Osteoblast (primary cell): ENCODE data around the gene PKP3. TPM values are rescaled to one million over a fixed set of nuclear protein-coding genes. Genes with fewer than 3 reads are reported as not detected.

Experiments used
- DNase-seq: peaks from one replicate; pipeline ENCODE4 v3.0.0; 2011; ENCODE audit warnings: low spot score, mixed read lengths; ENCODE audit not compliant: insufficient read length; ENCODE audit errors: missing footprints
- H2AFZ ChIP-seq: 2 replicates; pipeline ENCODE4 v1.6.0; 2011; ENCODE audit warnings: mild to moderate bottlenecking, low read length
- H3K27ac ChIP-seq: 2 replicates; pipeline ENCODE4 v1.5.1; 2011; ENCODE audit warnings: mild to moderate bottlenecking, low read depth, low read length, moderate library complexity
- H3K27me3 ChIP-seq: 2 replicates; pipeline ENCODE4 v1.6.0; 2012; ENCODE audit warnings: mild to moderate bottlenecking, control low read depth, inconsistent platforms, low read length, moderate library complexity; ENCODE audit not compliant: insufficient read depth
- H3K36me3 ChIP-seq: 2 replicates; pipeline ENCODE4 v1.5.1; 2011; ENCODE audit warnings: mild to moderate bottlenecking, low read length, control low read depth, moderate library complexity; ENCODE audit not compliant: insufficient read depth
- H3K4me1 ChIP-seq: 2 replicates; pipeline ENCODE4 v1.5.1; 2011; ENCODE audit warnings: mild to moderate bottlenecking, low read length, control low read depth, moderate library complexity; ENCODE audit not compliant: insufficient read depth
- H3K4me2 ChIP-seq: 2 replicates; pipeline ENCODE4 v1.6.0; 2011; ENCODE audit warnings: mild to moderate bottlenecking, low read length; ENCODE audit not compliant: insufficient read depth
- H3K4me3 ChIP-seq: fragments of 200-600 bp; sonication (generic); 3 replicates; pipeline ENCODE4 v1.5.1; 2012; ENCODE audit warnings: mild to moderate bottlenecking, low read length, inconsistent platforms; ENCODE audit not compliant: insufficient read depth
- H3K79me2 ChIP-seq: 2 replicates; pipeline ENCODE4 v1.6.0; 2012; ENCODE audit warnings: mild to moderate bottlenecking, low read length, control low read depth, inconsistent platforms; ENCODE audit not compliant: insufficient read depth
- H3K9me3 ChIP-seq: 2 replicates; pipeline ENCODE4 v1.5.1; 2011; ENCODE audit warnings: low read depth, low read length, control low read depth
- H4K20me1 ChIP-seq: 2 replicates; pipeline ENCODE4 v1.6.0; 2012; ENCODE audit warnings: mild to moderate bottlenecking, low read length, control low read depth; ENCODE audit not compliant: insufficient read depth
- CTCF ChIP-seq: IDR thresholded peaks from 2 replicates; pipeline ENCODE4 v1.5.1; 2011; ENCODE audit warnings: mild to moderate bottlenecking, low read depth, low read length, moderate library complexity; ENCODE audit errors: extremely low read depth
- total RNA-seq: library from RNA; depleted of rRNA; stranded (reverse); fragments of >200 nt; gene quantifications from 2 replicates; pipeline ENCODE4 v1.2.3, GENCODE V29; 2012

PKP3 gene
- total RNA-seq, 1 donor, result 2.5 TPM

GRCh38 chr11:363948-364761 lies 29.9 kb upstream of the PKP3 start:
- no peak overlapping the region for H3K4me3 ChIP-seq
- H3K36me3 ChIP-seq, result no peaks in the 10 kb centered on the region
- peak; percentile 91 for DNase-seq
- H3K27ac ChIP-seq, result no peak overlapping the region
- H3K27me3 ChIP-seq, result peaks cover 39% of the 10 kb centered on the region
- no peak overlapping the region for H2AFZ ChIP-seq
- H3K79me2 ChIP-seq, result no peaks in the 10 kb centered on the region
- H3K4me2 ChIP-seq, result no peak overlapping the region
- no peaks in the 10 kb centered on the region for H3K4me1 ChIP-seq
- no peaks in the 10 kb centered on the region for H4K20me1 ChIP-seq
- no peak for TF ChIP-seq CTCF
- H3K9me3 ChIP-seq, result peaks cover 2% of the 10 kb centered on the region

GRCh38 chr11:364991-365725 lies 28.9 kb upstream of the PKP3 start:
- H3K9me3 ChIP-seq, result peaks cover 2% of the 10 kb centered on the region
- no peaks in the 10 kb centered on the region for H4K20me1 ChIP-seq
- no peak for TF ChIP-seq CTCF
- H3K27me3 ChIP-seq, result peaks cover 38% of the 10 kb centered on the region
- no peak overlapping the region for H2AFZ ChIP-seq
- H3K36me3 ChIP-seq, result no peaks in the 10 kb centered on the region
- DNase-seq, result peak; percentile 72
- no peaks in the 10 kb centered on the region for H3K4me1 ChIP-seq
- H3K79me2 ChIP-seq, result no peaks in the 10 kb centered on the region
- H3K4me3 ChIP-seq, result no peak overlapping the region
- H3K4me2 ChIP-seq, result no peak overlapping the region
- H3K27ac ChIP-seq, result no peak overlapping the region

- Histone ChIP-seq H3K9me3 (peaks cover 1% of the 10 kb centered on the region), H3K27me3 (peaks cover 43% of the 10 kb centered on the region), H3K4me1 (no peaks in the 10 kb centered on the region), H3K36me3 (no peaks in the 10 kb centered on the region), H3K4me2 (no peak overlapping the region), H4K20me1 (no peaks in the 10 kb centered on the region), H3K79me2 (no peaks in the 10 kb centered on the region), H3K27ac (no peak overlapping the region), H2AFZ (no peak overlapping the region), H3K4me3 (no peak overlapping the region)
- no peak for TF ChIP-seq CTCF
- DNase-seq, result no peak
Observed at GRCh38 chr11:365831-366230, 28.2 kb upstream of the PKP3 start.

- Histone ChIP-seq H3K27me3 (peaks cover 47% of the 10 kb centered on the region), H3K4me2 (no peak overlapping the region), H3K36me3 (no peaks in the 10 kb centered on the region), H3K9me3 (no peaks in the 10 kb centered on the region), H3K79me2 (no peaks in the 10 kb centered on the region), H3K4me3 (no peak overlapping the region), H3K27ac (no peak overlapping the region), H3K4me1 (no peaks in the 10 kb centered on the region), H4K20me1 (no peaks in the 10 kb centered on the region), H2AFZ (no peak overlapping the region)
- peak; percentile 83 for DNase-seq
- TF ChIP-seq CTCF, result no peak
Observed at GRCh38 chr11:367956-368413, 26.0 kb upstream of the PKP3 start.
